Breast epithelium (tissue), 4 donors: ENCODE results near the gene SRL. TPM values are rescaled to one million over a fixed set of nuclear protein-coding genes. Genes with fewer than 3 reads are reported as not detected.
A peak's percentile ranks its signal among the peaks of the same experiment; 100 is the strongest.
"Not testable (repeated sequence)": the region's sequence is repeated elsewhere in the genome, so short reads cannot be mapped to it uniquely, and the experiment has no call there.

Experiments used
- DNase-seq, 2 donors: peaks; one replicate each; pipeline ENCODE4 v3.0.0-alpha.2; 2019; ENCODE audit warnings: low spot score in 2 of 2
- H3K27ac ChIP-seq, 2 donors: fragments of 200-600 bp; sonication (generic) in 1 of 2; one replicate each; pipeline ENCODE4 v1.5.1; 2016 to 2019; ENCODE audit warnings: mild to moderate bottlenecking in 1 of 2
- H3K27me3 ChIP-seq, 2 donors: fragments of 200-600 bp; sonication (generic) in 1 of 2; one replicate each; pipeline versions ENCODE4 v1.5.1 to v1.6.0; 2017 to 2019; ENCODE audit warnings: control low read depth in 1 of 2, mild to moderate bottlenecking in 1 of 2
- H3K36me3 ChIP-seq: fragments of 200-600 bp; one replicate; pipeline ENCODE4 v1.5.1; 2019
- H3K4me1 ChIP-seq, 2 donors: fragments of 200-600 bp; sonication (generic); one replicate each; pipeline ENCODE4 v1.5.1; 2016 to 2019; ENCODE audit warnings: control low read depth in 1 of 2
- H3K4me3 ChIP-seq, 3 donors: fragments of 200-600 bp; sonication (generic); 1 replicate in 2 of 3; 2 replicates in 1 of 3; pipeline ENCODE4 v1.5.1; 2016 to 2019; ENCODE audit warnings: mild to moderate bottlenecking in 3 of 3, moderate library complexity in 2 of 3
- H3K9me3 ChIP-seq, 2 donors: fragments of 200-600 bp; sonication (generic) in 1 of 2; one replicate each; pipeline ENCODE4 v1.5.1; 2016 to 2019; ENCODE audit warnings: control low read depth in 1 of 2
- CTCF ChIP-seq, 3 donors: fragments of 450-650 bp; IDR thresholded peaks; one replicate each; pipeline ENCODE4 v1.5.1; 2016 to 2017; ENCODE audit warnings: antibody characterized with exemption in 3 of 3, mild to moderate bottlenecking in 3 of 3, moderate library complexity in 3 of 3
- POLR2A ChIP-seq: fragments of 450-650 bp; IDR thresholded peaks from one replicate; pipeline ENCODE4 v1.6.1; 2016; ENCODE audit warnings: antibody characterized with exemption, mild to moderate bottlenecking, moderate library complexity
- POLR2AphosphoS5 ChIP-seq, 3 donors: sonication (generic); formaldehyde crosslinking; IDR thresholded peaks; one replicate each; pipeline ENCODE4 v1.6.1; 2017; ENCODE audit warnings: antibody characterized with exemption in 3 of 3
- intact Hi-C: fragments of 100-400 bp; cut with DNase I; formaldehyde crosslinking; loops from one replicate; pipeline ENCODE4 v1.15.1; 2023; ENCODE audit warnings: low total_unique reads
- total RNA-seq, 3 donors: library from RNA; depleted of rRNA; stranded (reverse); fragments of >200 nt; gene quantifications; one replicate each; pipeline ENCODE4 v1.1.0, GENCODE V29; 2016

SRL gene
- total RNA-seq, 3 donors from 2014 or later, result 0.32 to 0.98 (median 0.44) TPM

- Histone ChIP-seq H3K9me3 (no peaks in the 10 kb centered on the region), H3K27ac (no peak overlapping the region), H3K36me3 (no peaks in the 10 kb centered on the region), H3K27me3 (no peaks in the 10 kb centered on the region), H3K4me1 (no peaks in the 10 kb centered on the region), H3K4me3 (no peak overlapping the region)
- DNase-seq, result no peak
- TF ChIP-seq POLR2A (no peak), POLR2AphosphoS5 (IDR thresholded peaks at IDR 0.05) (no peak), CTCF (IDR thresholded peaks at IDR 0.05) (no peak)
- intact Hi-C loops, result no loop called here
Measured at GRCh38 chr16:4215106-4215505, 26.8 kb downstream of the SRL start.

DNA sequence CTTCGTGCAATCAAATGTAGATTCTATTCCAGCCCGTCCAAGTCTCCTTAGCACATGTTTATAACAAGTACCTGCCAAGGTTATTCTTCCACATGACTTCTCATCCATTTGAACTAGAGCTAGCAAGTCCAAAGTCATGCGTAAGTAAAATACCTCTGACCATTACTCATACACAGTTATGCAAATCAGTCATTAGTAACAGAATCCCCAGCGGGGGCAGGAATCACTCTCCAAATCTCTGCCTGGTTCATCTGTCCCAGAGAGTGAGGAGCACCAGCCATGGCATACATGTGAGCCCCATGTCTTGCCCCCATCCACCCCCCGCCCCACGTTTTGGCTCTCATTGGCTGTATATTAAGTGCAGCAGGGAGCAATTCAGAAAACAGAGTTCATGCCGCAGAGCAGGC is 27.7 kb downstream of the SRL start:
- no peaks in the 10 kb centered on the region for H3K9me3 ChIP-seq
- peak overlapping the region; percentile 79 to 81 for H3K27ac ChIP-seq
- no peaks in the 10 kb centered on the region for H3K4me1 ChIP-seq
- TF ChIP-seq CTCF (IDR thresholded peaks at IDR 0.05) (no peak), POLR2AphosphoS5 (IDR thresholded peaks at IDR 0.05) (no peak), POLR2A (no peak)
- intact Hi-C loops, result no loop called here
- no peaks in the 10 kb centered on the region for H3K27me3 ChIP-seq
- DNase-seq, result peak in 1 of 2 donors; percentile 59
- no peak overlapping the region for H3K4me3 ChIP-seq
- no peaks in the 10 kb centered on the region for H3K36me3 ChIP-seq

- H3K4me1 ChIP-seq, result no peaks in the 10 kb centered on the region
- no peaks in the 10 kb centered on the region for H3K9me3 ChIP-seq
- H3K27ac ChIP-seq, result peak overlapping the region; percentile 79 to 81
- intact Hi-C loops, result no loop called here
- H3K4me3 ChIP-seq, result no peak overlapping the region
- DNase-seq, result peak in 1 of 2 donors; percentile 39
- no peaks in the 10 kb centered on the region for H3K27me3 ChIP-seq
- H3K36me3 ChIP-seq, result no peaks in the 10 kb centered on the region
- TF ChIP-seq POLR2AphosphoS5 (IDR thresholded peaks at IDR 0.05), result no peak
- TF ChIP-seq CTCF (IDR thresholded peaks at IDR 0.05), result no peak
- TF ChIP-seq POLR2A, result no peak
Measured at GRCh38 chr16:4213737-4214136, 28.1 kb downstream of the SRL start.

- H3K4me3 ChIP-seq, result no peak overlapping the region
- DNase-seq, result no peak
- intact Hi-C loops, result no loop called here
- H3K9me3 ChIP-seq, result no peaks in the 10 kb centered on the region
- H3K36me3 ChIP-seq, result no peaks in the 10 kb centered on the region
- H3K27ac ChIP-seq, result peak overlapping the region; percentile 50 to 56
- no peaks in the 10 kb centered on the region for H3K27me3 ChIP-seq
- no peaks in the 10 kb centered on the region for H3K4me1 ChIP-seq
- no peak for TF ChIP-seq POLR2A
- TF ChIP-seq POLR2AphosphoS5 (IDR thresholded peaks at IDR 0.05), result no peak
- TF ChIP-seq CTCF (IDR thresholded peaks at IDR 0.05), result no peak
Measured at GRCh38 chr16:4212934-4213296, 29.0 kb downstream of the SRL start.

- no peak for DNase-seq
- intact Hi-C loops, result no loop called here
- no peak for TF ChIP-seq POLR2A
- TF ChIP-seq CTCF (IDR thresholded peaks at IDR 0.05), result no peak
- TF ChIP-seq POLR2AphosphoS5 (IDR thresholded peaks at IDR 0.05), result no peak
- no peaks in the 10 kb centered on the region for H3K4me1 ChIP-seq
- H3K36me3 ChIP-seq, result no peaks in the 10 kb centered on the region
- no peaks in the 10 kb centered on the region for H3K27me3 ChIP-seq
- H3K4me3 ChIP-seq, result no peak overlapping the region
- H3K9me3 ChIP-seq, result no peaks in the 10 kb centered on the region
- H3K27ac ChIP-seq, result peak overlapping the region; percentile 50 to 56
Measured at GRCh38 chr16:4212211-4212933, 29.5 kb downstream of the SRL start.

DNA sequence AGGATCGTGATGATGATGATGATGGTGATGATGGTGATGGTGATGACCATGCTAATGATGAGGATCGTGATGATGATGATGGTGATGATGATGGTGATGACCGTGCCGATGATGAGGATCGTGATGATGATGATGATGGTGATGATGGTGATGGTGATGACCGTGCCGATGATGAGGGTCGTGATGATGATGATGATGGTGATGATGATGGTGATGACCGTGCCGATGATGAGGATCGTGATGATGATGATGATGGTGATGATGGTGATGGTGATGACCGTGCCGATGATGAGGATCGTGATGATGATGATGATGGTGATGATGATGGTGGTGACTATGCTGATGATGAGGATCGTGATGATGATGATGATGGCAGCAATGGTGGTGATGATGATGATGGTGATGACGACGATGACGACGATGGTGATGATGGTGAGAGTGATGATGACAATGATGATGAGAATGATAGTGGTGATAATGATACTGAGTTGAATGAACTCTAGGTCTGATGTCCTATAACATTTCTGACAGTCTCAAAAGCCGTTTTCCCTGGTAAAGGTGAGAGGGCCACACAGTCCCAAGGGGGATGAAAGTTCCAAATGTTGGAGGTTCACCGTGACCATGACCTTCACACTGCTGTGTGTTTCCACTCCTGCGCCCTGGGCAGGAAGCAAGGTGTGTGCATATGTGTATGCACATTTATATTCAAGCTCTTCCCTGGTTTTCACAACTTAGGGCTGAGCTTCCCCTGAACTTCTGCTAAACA is 30.3 kb downstream of the SRL start:
- H3K9me3 ChIP-seq, H3K27me3 ChIP-seq, intact Hi-C loops, H3K4me3 ChIP-seq, H3K36me3 ChIP-seq, DNase-seq, H3K4me1 ChIP-seq: not testable (repeated sequence)
- H3K27ac ChIP-seq, result peak overlapping the region in 1 of 2 donors; percentile 56
